ENCODE measurements around the gene ERCC6. TPM values are rescaled to one million over a fixed set of nuclear protein-coding genes. Genes with fewer than 3 reads are reported as not detected.

Gene ERCC6
- total RNA-seq, 1 donor from 2014 or later = 28.5 TPM

DNA sequence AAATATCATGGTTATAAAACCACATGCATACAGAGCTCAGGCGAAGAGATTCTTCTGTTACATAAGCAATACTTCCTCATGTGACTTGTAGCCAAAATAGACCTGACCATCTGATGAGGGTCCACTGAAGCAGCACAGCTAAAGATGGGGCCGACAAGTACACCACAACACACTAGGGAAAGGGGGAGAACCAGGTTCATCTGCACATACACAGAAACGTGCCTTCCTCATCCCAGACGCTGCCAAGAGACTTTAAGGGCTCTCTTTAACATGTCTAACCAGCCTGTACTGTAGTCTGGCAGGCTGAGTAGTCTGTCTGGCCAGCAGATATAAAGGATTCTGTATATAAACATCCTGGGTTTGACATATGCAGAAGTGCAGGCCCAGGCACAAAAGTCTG is 30.3 kb downstream of the ERCC6 start:
- DNase-seq = no peak

- DNase-seq = no peak
Observed at GRCh38 chr10:49508249-49508648, 30.7 kb downstream of the ERCC6 start.

- no peak for DNase-seq
Observed at GRCh38 chr10:49505589-49505988, 33.3 kb downstream of the ERCC6 start.

- no peak for DNase-seq
Observed at GRCh38 chr10:49505076-49505475, 33.8 kb downstream of the ERCC6 start.

DNA sequence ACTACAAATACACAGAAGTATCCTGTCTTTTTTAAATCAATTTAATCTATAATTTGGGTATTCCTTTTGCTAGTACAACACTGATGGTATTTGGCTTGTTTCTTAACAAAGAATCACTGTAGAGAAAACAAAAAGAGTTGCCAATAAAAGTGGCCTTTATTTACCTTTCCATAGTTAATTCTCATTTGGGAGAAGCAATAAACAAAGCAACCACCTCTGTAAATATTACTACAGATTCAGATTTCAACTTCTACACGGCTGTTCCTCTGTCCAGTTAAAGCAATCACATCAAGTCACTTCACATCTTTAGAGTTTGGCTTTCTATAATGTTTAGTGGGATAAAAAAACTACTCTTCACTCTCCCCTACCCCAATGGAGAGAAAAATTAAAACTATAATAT is 34.4 kb downstream of the ERCC6 start:
- DNase-seq = no peak

DNA sequence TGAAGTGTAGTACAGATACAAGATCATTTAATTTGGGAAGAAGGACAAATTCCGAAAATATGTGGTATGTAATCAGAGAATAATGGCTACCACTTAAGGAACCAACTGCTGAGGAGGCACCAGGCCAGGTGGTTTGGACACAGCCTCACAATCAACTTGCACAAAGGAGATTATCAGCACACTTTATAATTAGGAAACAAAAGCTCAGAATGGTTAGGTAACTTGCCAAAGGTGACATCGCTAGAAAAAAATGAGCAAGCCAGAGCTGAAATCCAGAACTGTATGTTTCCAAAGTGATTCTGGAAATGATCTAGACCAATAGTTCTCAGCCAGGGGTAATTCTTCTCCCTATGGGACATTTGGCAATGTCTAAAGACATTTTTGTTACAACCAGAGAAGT is 36.6 kb downstream of the ERCC6 start:
- DNase-seq = no peak

- DNase-seq = no peak
Observed at GRCh38 chr10:49500412-49500811, 38.5 kb downstream of the ERCC6 start.

- no peak for DNase-seq
Observed at GRCh38 chr10:49499305-49499851, 39.5 kb downstream of the ERCC6 start.

DNA sequence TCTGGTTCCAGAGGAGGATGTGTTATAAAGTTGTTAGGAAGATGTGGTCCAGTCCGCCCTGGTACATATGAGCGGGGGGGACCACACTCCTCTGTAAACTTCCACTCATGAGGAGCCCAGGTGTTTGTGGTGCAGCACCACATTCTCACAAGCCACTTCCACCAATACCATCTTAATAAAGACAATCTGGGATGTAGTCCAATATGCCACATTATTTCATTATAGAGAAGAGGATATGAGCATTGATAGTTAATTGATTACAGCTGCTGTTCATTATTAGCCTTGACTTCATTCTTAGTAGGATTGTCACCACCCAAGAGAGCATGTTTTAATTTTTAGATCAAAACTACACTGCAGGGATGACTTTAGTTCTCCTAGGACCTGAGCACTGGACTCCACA is 40.5 kb downstream of the ERCC6 start:
- DNase-seq = no peak

DNA sequence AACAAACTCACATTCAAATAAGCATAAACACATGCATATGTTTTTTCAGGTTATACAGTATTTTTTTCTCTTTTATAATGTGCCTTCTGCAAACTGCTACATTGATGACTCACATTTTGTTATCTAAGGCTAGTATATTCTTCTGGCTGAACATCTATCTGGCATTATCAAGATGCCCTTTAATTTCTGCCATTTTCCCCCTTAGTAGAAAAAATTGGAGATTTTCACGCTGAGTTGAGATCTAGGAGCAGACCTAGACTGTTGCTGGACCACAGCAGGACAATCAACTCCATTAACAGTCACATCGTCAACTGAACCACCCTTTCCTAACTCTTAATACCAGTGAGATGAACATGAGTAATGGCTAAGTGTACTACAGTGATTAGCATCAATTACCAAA is 41.6 kb downstream of the ERCC6 start:
- no peak for DNase-seq

- DNase-seq = no peak
Observed at GRCh38 chr10:49488056-49488717, 50.7 kb downstream of the ERCC6 start.

DNA sequence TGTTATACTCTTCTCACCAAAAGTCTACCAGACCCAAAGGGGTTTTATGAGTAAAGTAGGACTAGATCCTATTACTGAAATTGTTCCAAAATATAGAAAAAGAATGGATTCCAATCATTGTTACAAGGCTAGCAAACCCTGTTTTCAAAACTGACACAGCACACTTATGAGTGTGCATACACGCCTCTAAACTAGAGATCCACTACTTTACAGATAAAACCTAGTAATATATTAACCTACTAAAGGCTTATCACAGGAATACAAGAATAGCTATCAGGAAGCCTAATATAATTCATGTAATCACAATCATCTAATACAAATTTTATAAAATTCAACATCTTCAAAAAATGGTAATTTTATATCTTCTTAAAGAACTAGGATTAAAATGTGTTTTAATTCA is 52.2 kb downstream of the ERCC6 start:
- DNase-seq = no peak

- no peak for DNase-seq
Observed at GRCh38 chr10:49486009-49486408, 52.9 kb downstream of the ERCC6 start.

- DNase-seq = no peak
Observed at GRCh38 chr10:49484486-49485235, 54.3 kb downstream of the ERCC6 start.

DNA sequence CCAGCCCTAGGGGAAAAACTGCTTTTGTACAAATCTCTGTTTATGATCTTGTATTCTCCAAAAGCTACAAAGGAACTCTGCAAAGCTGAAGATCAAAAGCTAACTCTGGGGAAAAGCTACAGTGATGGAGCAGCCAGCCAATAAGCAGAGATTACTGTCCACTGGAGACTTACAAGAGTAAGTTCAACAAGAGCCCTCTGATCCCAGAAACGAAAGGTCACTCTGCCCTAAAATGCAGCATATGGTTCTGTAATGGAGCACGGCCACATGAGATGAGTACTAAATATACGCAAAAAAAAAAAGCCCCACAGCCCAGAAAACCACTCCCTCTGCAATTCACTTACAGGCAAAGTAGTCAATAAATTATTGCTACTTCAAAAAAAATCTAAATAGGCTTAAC is 60.1 kb downstream of the ERCC6 start:
- no peak for DNase-seq

DNA sequence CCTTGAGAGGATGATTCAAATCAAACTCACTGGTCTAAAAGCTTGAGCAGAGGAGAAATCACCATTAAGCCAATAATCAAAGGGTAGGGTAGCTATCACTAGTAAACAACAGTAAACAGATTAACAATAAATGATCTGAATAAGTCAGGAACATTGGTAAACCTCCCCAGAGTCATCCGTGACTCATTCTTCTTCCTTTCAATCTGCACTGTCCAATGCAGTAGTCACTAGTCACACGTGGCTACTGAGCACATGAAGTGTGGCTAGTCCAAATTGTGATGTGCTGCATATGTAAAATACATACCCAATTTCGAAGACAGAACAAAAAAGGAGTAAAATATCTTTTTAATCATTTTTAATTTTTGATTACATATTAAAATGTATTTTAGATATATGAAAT is 64.0 kb downstream of the ERCC6 start:
- DNase-seq = no peak

DNA sequence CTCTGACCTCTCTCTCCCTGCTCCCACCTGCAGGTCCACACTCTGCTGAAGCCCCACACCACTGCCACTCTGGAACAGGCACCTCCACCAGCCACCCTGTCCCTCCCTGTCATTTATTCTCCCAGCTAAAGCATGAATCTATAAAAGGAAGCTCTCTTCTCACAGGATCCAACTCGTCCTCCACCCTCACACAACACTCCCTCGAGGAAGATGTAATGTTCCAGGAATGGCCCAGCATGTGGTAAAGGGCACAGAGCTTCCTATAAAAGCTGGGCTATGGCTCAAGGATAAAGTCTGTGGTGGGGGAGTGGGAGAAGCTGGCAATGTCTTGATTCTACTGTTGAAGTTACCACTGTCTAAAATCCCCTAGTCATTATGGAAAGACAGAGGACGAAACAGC is 67.4 kb downstream of the ERCC6 start:
- DNase-seq = no peak

- DNase-seq = no peak
Observed at GRCh38 chr10:49465736-49466135, 73.2 kb downstream of the ERCC6 start.

Other genes with a start within 250 kb of the ERCC6 start
- not detected for gene C10orf71, start 240.0 kb downstream of the ERCC6 start, total RNA-seq
- gene DRGX, start 143.0 kb downstream of the ERCC6 start, total RNA-seq = not detected
- not detected for gene SLC18A3, start 71.2 kb upstream of the ERCC6 start, total RNA-seq
- 0.62 TPM for gene CHAT, start 74.9 kb upstream of the ERCC6 start, total RNA-seq
- not detected for gene C10orf53, start 140.5 kb upstream of the ERCC6 start, total RNA-seq
- gene OGDHL, start 223.2 kb upstream of the ERCC6 start, total RNA-seq = 4.2 TPM

Data from occipital lobe (tissue), 2 donors.